HUDEP-2 (cell line): Measurements from ENCODE around the gene GRP.

Experiments
- DNase-seq, 76 experiments: peaks; one replicate each; lab custom pipeline; 2025; ENCODE audit not compliant: unreplicated experiment in 76 of 76; lab: John Stamatoyannopoulos, UW

Gene GRP

DNA sequence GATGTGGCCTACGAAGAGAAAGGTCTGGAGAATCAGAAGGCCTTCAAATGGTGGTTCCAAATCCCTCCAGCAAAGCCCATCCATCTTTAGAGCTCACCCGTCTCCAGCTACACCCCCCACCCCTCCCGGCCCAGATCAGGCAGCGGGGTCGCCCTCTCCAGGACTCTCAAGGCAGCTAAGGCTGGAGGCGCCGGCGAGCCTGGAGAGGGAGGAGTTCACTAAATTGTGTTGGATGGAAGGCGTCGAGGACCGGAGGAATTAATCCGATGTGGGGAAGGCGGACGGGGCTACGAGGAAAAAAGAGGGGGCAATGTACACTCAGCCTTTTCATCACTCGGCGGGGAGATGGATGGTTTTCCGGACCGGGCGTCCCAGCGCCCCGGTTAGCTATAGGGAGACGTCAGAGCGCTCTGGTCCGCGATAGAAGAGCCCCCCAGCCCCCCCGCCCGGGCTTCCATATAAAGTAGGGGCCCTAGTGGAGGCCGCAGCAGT, at the start of gene GRP:
Gene GRP, plus strand, starts transcription at position 487 of the 492 bp plus-strand sequence. CDS start 108 bp downstream, outside the sequence.
- no peak for DNase-seq

GRCh38 chr18:59172664-59173249, 47.2 kb upstream of the GRP start:
- DNase-seq: no peak

GRCh38 chr18:59177485-59177884, 42.5 kb upstream of the GRP start:
- DNase-seq: no peak

- DNase-seq: no peak
Measured at GRCh38 chr18:59180150-59180845, 39.7 kb upstream of the GRP start.

DNA sequence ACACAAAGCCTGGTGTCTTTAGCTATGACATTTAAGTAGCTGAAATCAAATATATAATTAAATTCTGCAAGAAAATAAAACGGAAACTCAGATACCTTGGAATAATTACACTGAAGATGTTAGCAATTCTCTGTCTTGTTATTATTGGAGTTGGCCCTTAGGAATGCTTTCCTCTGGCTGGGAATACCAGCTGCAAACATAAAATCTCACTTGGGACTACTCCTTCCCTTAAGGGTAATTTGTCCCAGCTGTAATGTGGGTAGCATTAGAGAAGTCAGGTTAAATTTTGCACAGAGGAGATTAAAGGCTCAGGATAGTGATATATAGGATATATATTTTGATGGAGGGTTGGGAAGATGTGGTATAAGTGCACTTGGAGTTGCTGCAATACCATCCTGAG, 37.3 kb upstream of the GRP start:
- DNase-seq: no peak

- no peak for DNase-seq
Measured at GRCh38 chr18:59189008-59189407, 30.9 kb upstream of the GRP start.

- DNase-seq: no peak
Measured at GRCh38 chr18:59189746-59190145, 30.2 kb upstream of the GRP start.

DNA sequence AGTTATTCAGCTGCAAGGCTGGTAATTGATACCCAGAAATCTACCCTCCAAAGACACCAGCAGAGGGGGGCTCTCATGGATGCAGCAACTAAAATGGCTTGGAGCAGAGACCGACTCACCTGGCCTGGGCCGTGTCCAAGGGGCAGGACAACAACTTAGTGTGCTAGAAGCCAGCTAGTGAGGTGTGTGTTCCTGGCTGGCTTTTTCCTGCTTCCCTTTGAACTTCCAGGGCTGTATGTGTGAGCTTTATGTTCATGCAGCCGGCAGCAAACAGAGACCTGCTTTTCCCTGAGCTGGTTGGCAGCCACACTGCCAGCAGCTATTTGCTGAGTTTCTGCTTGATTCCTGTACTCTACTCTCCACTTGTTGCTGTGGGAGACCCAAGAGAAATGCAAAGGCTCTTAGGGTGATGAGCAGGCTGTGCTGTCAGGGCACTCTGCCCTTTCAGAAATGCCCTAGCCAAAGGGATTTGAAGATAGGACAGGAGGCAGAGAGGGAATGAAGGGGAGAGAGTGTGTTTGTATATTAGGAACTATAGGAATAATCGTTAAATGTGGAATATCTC, 23.7 kb upstream of the GRP start:
- no peak for DNase-seq

- DNase-seq: no peak
Measured at GRCh38 chr18:59197636-59198035, 22.3 kb upstream of the GRP start.

DNA sequence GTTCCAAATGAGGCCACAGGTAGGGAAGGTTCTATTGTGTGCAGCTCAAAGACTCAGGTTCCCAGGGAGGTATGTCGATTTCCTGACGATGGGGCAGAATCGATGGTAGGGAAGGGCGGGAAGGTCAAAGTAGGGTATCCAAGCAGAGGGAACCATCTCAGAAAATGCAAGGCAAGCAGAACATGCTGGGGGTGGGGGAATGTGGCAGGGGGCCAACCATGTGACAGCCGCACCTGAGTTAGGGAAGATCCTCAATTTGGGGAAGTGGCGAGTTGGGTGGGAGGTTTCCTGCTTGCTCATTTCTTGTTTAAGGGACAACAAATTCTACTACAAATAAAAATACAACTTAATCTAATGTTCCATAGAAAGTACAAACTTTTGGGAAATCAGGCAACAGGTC, 21.7 kb upstream of the GRP start:
- DNase-seq: no peak

DNA sequence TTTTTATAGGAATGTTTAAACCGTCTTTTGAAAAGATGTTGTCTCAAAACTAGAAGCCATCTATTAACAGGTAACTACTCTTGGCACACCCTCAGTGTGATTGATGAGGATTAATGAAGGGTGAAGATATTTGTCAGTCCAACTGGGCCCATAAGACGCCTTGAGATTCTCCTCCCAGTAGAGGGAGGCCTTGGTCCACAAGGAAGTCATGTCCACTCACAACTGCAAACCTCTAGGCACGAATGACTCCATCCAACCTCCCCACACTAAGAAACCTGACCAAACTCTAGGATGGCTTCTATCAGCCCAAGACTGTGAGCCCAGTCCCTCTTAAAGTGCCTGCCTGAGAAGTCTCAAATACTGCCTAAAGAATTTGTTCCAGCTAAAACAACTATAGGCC, 19.2 kb upstream of the GRP start:
- no peak for DNase-seq

DNA sequence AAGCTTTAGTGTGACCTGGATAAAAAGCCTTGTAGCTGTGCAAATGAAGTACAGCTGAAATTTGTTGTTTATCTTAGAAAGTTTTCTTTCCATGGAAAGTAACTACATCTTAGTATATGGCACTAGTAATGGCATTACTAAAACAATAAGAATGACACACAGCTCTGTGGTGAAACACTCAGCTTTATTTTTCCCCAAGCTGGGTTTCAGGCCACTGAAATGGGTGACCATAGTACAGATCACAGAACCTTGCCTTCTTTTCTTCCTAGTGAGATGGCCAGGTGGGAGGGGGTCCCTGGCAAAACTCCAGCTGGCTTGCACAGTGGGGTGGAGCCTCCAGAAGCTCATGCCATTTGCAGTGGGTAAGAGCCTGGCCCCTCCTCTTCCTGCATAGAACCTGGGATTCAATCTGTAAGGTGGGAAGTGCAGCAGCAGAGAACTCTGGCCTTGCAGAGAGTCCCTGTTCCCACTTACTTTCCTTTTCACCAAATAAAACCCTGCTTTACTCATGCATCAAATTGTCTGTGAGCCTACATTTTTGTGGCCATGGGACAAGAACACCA, 17.6 kb upstream of the GRP start:
- DNase-seq: no peak

- no peak for DNase-seq
Measured at GRCh38 chr18:59207506-59207905, 12.5 kb upstream of the GRP start.

GRCh38 chr18:59208602-59209125, 11.3 kb upstream of the GRP start:
- DNase-seq: no peak

GRCh38 chr18:59210299-59210698, 9.7 kb upstream of the GRP start:
- no peak for DNase-seq

GRCh38 chr18:59211629-59212028, 8.3 kb upstream of the GRP start:
- DNase-seq: no peak

GRCh38 chr18:59218018-59218417, 1.9 kb upstream of the GRP start:
- no peak for DNase-seq

- no peak for DNase-seq
Measured at GRCh38 chr18:59220164-59220783, 316 bp downstream of the GRP start.

DNA sequence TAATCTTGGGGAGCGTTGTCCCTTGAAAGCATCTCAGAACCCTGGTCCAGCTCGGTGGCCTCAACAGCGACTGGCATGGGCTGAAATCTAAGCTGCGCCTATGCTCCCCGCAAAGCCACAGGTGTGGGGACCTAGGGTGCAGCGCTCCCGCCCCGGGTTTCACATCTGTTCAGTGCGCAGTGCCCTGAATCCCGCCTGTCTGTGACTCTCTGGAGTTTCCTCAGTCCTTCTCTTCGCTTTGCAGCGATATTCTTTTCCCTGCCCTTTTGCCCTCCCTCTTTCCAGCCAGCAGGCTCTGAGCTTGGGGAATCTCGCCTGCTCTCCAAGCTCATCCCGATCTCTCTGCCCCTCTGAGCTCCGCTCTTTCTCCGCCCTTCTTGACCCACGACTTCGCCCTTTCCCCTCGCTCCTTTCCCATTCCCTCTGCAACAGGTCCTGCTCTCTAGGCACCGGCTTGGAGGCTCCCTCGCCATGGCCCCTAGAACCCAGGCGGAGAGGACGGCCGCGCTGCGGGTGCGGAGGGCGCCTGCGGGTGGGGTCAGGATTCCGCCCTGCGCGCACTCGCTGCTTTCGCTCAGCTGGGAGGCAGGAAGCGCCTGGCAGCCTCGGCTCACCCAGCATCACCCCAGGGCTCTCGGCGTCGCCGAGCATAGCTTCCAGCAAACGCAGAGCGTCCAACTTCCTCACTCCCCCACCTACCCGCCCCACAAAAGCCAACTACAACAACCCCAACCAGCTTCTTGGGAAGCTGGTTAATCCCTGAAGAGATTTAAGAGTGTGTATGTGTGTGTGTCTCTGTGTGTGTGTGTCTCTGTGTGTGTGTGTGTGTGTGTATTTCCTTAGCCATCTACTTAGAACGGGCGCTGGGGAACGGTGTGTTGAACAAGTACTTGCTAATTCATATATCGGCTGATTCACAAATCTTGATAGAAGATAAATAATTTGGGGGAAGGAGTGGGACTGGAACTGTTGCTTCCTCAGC, 1.1 kb downstream of the GRP start:
- no peak for DNase-seq

- DNase-seq: no peak
Measured at GRCh38 chr18:59222341-59222740, 2.4 kb downstream of the GRP start.
